Activated CD4-positive, alpha-beta T cell treated with anti-CD3 and anti-CD28 coated beads, Interleukin-10, Interleukin-2, amounts not matched to agents 100 ng/mL and 50 ng/mL, durations not matched to agents 16 hours and 8 hours (primary cell): ENCODE measurements around the gene LCTL.
"Not testable (repeated sequence)": the region's sequence is repeated elsewhere in the genome, so short reads cannot be mapped to it uniquely, and the experiment has no call there.

Experiments
- DNase-seq: peaks from one replicate; pipeline ENCODE4 v3.0.0-alpha.2; 2020

Gene LCTL

DNA sequence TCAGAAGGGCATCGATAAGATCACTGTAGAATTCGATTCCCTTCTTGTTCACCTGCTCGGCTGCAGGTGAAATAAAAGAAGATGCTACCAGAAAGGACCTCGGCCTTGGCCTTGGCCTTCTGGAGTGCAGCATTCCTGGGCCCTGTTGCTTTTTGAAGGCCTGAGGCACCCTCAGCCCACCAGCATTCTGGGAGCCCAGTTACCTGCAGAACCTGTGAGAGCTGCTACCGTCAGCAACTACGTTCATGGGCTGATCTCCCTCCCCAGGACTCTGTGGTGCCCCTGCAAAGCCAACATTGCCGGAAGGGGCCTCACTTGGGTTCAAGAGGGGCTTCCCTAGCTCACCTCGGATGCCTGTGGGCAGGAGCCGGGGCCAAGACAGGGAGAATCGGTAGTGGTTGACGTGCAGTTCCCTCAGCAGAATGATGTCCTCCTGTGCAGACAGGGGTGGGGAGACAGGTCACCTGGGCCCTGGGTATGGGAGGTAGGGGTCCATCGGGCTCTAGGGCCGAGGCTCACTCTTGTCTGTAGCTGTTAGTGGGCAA lies 2.2 kb downstream of the LCTL start:
- DNase-seq: no peak

DNA sequence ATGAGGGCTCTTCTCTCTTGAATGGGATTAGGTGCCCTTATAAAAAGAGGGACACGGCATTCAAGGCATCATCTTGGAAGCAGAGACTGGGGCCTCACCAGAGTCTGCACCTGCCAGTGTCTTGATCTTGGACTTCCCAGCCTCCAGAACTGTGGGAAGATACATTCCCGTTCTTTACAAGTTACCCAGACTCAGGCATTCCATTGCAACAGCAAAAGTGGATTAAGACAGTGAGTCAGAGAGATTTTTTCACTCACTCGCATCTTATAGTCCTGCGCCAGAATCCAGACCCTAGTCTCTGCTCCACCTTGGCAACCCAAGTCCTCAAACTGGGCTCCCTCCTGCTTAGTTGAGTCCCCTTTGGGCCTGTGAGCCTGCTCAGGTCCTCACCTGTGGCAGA lies 2.7 kb downstream of the LCTL start:
- DNase-seq: no peak

GRCh38 chr15:66560856-66561525 lies 4.8 kb downstream of the LCTL start:
- DNase-seq: no peak

DNA sequence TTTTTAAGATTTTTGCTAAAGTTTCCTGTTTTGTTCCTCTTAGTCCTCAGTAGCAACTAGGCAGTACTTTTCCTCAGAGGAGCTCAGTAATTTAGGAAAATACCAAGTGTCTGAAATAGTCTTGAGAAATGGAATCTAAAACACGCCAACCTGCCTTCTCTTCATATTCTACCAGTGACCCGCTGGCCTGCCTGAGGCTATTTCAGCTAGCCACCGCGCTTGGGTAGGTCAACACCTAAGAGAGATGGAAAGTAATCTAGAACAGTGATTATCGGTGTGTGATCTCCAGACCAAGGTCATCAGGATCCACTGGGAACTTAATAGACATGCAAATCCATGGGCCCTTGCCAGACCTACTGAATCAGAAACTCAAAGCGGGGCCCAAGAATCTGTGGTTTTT lies 7.5 kb downstream of the LCTL start:
- no peak for DNase-seq

- DNase-seq: no peak
Measured at GRCh38 chr15:66555685-66556084, 10.1 kb downstream of the LCTL start.

DNA sequence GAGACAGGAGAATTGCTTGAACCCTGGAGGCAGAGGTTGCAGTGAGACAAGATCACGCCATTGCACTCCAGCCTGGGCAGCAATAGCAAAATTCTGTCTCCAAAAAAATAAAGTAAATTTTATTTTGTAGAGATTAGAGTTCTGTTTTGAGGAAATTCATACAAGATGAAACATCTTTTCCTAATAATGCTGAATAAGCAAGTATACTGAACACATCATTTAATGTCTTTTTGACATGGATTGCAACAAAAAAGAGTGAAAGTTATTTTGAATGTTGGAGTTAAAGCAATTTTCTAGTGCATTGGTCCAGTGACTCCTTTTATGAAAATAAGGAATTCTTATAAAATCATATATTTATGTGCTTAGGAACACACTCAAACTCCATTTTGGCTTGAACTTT lies 20.5 kb downstream of the LCTL start:
- no peak for DNase-seq

- DNase-seq: no peak
Measured at GRCh38 chr15:66542896-66543295, 22.9 kb downstream of the LCTL start.

DNA sequence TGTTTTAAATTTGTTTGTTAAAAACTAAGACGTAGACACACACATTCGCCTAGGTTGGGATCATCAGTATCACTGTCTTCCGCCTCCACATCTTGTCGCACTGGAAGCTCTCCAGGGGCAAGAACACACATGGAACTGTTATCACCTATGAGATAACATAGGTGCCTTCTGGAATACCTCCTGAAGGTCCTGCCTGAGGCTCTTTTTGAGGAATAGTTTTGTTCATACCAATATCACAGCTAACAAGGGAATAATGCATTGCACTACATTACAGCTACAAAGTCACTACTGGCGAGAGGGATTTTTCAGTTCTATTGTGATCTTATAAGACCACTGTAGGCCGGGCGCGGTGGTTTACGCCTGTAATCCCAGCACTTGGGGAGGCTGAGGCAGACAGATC lies 30.7 kb downstream of the LCTL start:
- no peak for DNase-seq

- no peak for DNase-seq
Measured at GRCh38 chr15:66524838-66525237, 41.0 kb downstream of the LCTL start.

DNA sequence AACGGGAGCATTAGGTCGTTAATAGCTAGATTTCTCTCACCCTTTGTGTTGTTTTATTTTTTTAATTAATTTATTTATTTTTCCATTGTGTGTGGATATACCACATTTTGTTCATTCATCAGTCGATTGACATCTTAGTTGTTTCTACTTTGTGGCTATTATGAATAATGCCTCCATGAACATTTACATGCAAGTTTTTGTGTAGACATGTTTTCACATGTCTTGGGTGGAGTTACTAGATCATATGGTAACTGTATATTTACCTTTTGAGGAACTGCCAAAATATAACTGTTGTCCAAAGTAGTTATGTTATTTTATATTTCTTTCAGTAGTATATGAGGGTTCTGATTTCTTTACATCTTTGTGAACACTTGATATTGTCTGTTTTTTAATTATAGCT lies 41.9 kb downstream of the LCTL start:
- DNase-seq: no peak

GRCh38 chr15:66515901-66516322 lies 49.9 kb downstream of the LCTL start:
- DNase-seq: no peak

DNA sequence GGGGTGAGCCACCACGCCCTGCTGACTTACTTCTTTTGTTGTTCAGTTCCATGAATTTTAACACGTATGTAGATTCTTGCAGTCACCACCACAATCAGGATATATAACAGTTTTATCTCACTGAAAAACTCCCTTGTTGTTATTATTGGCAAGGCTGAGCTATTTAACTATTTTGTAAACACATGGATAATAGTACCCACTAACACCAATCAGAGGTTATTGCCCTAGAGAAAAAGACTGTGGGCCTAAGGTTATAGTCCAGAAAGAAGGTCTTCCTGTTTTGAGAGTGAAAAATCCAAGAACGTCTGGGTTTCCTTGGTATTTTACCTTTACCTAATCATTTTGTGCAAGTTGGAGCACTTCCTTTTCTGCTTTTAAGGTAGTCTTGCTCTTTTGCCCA lies 51.2 kb downstream of the LCTL start:
- DNase-seq: no peak

DNA sequence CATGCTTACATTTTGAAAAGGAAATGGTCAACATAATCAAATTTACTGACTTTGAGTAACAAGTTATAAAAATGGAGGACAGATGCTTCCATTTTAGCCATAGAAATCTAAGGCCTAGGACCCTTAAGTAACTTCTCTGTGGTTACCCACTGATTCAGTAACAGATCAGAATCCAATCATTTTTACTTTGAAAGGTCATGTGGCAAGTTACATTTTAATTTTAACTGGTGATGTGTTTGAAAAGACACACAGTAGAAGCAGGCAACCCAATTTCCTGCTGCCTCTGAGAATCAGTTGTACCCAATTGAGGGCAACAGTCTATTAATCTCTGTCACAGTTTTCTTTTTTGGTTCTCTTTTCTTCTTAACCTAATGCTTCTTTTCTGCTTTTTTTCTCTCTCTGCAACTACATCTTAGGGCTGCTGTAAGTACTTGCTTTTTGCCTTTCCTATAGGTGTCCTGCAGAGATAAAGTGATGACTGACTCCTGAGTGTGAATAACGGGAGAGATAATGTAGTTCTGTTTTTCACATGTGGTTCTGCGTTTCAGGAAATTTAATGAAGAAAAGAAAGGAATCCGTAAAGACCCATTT lies 57.4 kb downstream of the LCTL start:
- no peak for DNase-seq

DNA sequence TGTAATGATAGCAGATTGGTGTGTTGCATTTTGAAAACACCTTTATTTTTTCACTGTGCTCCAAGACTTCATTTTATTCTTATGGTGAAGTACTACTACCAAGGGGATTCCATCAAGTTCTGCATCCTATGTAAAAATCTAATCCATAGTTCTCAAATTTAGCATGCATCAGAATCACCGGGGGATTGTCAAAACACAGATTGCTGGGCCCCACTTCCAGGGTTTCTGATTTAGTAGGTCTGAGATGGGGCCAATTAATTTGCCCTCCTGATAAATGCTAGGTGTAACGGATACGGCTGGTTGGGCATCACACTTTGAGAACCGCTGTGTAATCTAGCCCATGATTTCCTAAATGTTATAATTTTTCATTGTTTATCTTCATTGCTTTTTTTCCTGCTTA lies 60.0 kb downstream of the LCTL start:
- no peak for DNase-seq

- DNase-seq: no peak
Measured at GRCh38 chr15:66505430-66505811, 60.4 kb downstream of the LCTL start.

GRCh38 chr15:66504563-66505429 lies 61.0 kb downstream of the LCTL start, which contains the start of the genes RPL4 and ZWILCH:
Gene RPL4 (minus strand): TSS chr15:66504855. CDS start chr15:66504790, 65 bp downstream.
Gene ZWILCH (plus strand): TSS chr15:66505326. CDS start chr15:66505339, 13 bp downstream.
- DNase-seq: peak; percentile 90

DNA sequence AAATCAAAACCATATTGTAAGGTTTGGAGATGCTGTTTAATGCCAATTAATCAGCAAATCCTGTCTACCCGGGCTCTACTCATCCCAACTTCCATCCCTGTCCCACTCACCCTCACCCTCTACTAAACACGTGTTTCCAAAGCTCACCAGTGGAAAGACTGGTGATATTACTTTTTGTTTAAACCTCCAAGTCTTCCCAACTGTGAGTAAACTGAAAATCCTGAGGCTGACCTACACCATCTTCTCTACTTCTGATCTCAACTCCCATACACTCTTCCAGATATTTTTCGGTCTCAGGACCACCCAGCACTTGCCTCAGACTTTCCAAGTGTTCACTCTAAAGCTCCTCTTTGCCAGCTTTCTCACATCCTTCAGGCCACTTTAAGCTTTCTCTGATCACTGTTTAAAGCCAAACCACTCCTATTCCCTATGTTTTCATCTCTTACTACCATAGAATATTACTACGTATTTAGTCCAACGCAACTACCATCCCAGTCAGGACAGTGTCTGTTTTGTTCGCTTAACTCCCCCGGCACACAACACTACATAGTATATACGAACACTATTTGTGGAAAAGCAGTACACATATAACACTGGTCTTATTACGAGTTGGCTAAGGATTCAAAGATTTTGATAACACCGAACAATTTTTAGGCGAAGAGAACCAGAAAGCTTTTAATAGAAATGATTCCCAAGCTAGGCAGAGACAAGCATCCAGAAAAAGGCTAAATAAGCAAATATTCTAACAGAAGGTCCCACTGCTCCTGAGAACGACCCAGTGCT lies 61.8 kb downstream of the LCTL start:
- no peak for DNase-seq

DNA sequence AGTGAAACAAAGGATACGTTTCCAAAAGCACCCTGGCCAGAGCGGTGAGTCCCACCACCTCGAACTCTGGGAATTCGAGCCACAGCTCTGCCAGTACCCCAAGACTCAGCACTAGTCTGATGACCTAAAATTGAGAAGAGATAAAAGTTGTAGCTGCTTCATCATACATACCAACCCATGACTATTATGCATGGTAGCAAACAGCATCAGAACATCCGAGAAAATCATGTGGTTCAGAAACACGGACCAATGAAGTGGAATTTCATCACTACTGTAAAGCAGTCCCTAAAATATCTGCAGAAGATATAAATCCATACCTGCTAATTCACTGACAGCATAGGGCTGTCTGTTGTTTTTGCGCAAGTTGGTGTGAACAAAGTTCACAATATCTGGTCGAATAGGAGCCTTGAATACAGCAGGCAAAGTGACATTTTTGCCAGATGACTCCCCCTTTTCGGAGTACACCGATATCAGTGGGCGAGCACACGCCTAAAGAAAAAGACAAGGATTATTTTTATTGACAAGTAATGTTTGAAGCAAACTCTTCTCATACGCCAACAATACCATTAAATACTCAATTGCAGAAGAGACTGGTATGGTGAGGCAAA lies 62.7 kb downstream of the LCTL start:
- DNase-seq: peak; percentile 28

GRCh38 chr15:66502491-66502890 lies 63.3 kb downstream of the LCTL start:
- DNase-seq: no peak

GRCh38 chr15:66500346-66500745 lies 65.5 kb downstream of the LCTL start:
- DNase-seq: not testable (repeated sequence)

- peak; percentile 41 for DNase-seq
Measured at GRCh38 chr15:66498501-66499386, 67.1 kb downstream of the LCTL start.
